H9 (cell line): ENCODE data around the gene ST6GALNAC6. TPM values are rescaled to one million over a fixed set of nuclear protein-coding genes. Genes with fewer than 3 reads are reported as not detected.

ENCODE experiments used
- DNase-seq: peaks from one replicate; pipeline ENCODE4 v3.0.0-alpha.2; 2017
- H2AFZ ChIP-seq: one replicate; pipeline ENCODE4 v1.6.1; 2013; ENCODE audit warnings: mild to moderate bottlenecking, low read length, control low read depth, moderate library complexity
- H2AK5ac ChIP-seq: 2 replicates; pipeline ENCODE4 v1.6.1; 2013; ENCODE audit warnings: low read length, control low read depth, mixed read lengths; ENCODE audit not compliant: insufficient read length
- H2BK120ac ChIP-seq: one replicate; pipeline ENCODE4 v1.6.1; 2013; ENCODE audit warnings: low read depth, mild to moderate bottlenecking, low read length, control low read depth, inconsistent platforms; ENCODE audit not compliant: poor library complexity, severe bottlenecking
- H2BK12ac ChIP-seq: 2 replicates; pipeline ENCODE4 v1.6.1; 2013; ENCODE audit warnings: low read length, control low read depth, mixed read lengths, low read depth; ENCODE audit not compliant: insufficient read length
- H2BK15ac ChIP-seq: 2 replicates; pipeline ENCODE4 v1.6.1; 2013; ENCODE audit warnings: low read depth, low read length, control low read depth
- H2BK20ac ChIP-seq: one replicate; pipeline ENCODE4 v1.6.1; 2013; ENCODE audit warnings: low read depth, mild to moderate bottlenecking, low read length, control low read depth, inconsistent platforms; ENCODE audit not compliant: poor library complexity, severe bottlenecking
- H2BK5ac ChIP-seq: 2 replicates; pipeline ENCODE4 v1.6.1; 2013; ENCODE audit warnings: low read length, control low read depth, mixed read lengths; ENCODE audit not compliant: insufficient read length
- H3K14ac ChIP-seq: 2 replicates; pipeline ENCODE4 v1.6.1; 2013; ENCODE audit warnings: low read length, control low read depth; ENCODE audit not compliant: insufficient read depth
- H3K18ac ChIP-seq: 2 replicates; pipeline ENCODE4 v1.6.1; 2013; ENCODE audit warnings: low read depth, mild to moderate bottlenecking, mixed read lengths, low read length, control low read depth; ENCODE audit not compliant: insufficient read length
- H3K23ac ChIP-seq: 2 replicates; pipeline ENCODE4 v1.6.1; 2013; ENCODE audit warnings: low read length, control low read depth, mixed read lengths, low read depth; ENCODE audit not compliant: insufficient read length
- H3K23me2 ChIP-seq: 2 replicates; pipeline ENCODE4 v1.6.1; 2013; ENCODE audit warnings: low read depth, mild to moderate bottlenecking, mixed read lengths, low read length, control low read depth; ENCODE audit not compliant: insufficient read length, poor library complexity, severe bottlenecking
- H3K27ac ChIP-seq: 2 replicates; pipeline ENCODE4 v1.5.1; 2013; ENCODE audit warnings: low read length, control low read depth, mixed read lengths, low read depth; ENCODE audit not compliant: insufficient read length
- H3K27me3 ChIP-seq: 2 replicates; pipeline ENCODE4 v1.6.1; 2013; ENCODE audit warnings: low read length, control low read depth, inconsistent platforms; ENCODE audit not compliant: insufficient read depth
- H3K4ac ChIP-seq: 2 replicates; pipeline ENCODE4 v1.6.1; 2013; ENCODE audit warnings: low read depth, mild to moderate bottlenecking, control low read depth, inconsistent platforms, low read length, moderate library complexity
- H3K4me1 ChIP-seq: 2 replicates; pipeline ENCODE4 v1.6.1; 2013; ENCODE audit warnings: low read length, control low read depth, inconsistent platforms; ENCODE audit not compliant: insufficient read depth
- H3K4me2 ChIP-seq: 2 replicates; pipeline ENCODE4 v1.6.1; 2013; ENCODE audit warnings: low read length, control low read depth, mixed read lengths; ENCODE audit not compliant: insufficient read length, insufficient read depth
- H3K56ac ChIP-seq: 2 replicates; pipeline ENCODE4 v1.6.1; 2013; ENCODE audit warnings: low read depth, mild to moderate bottlenecking, mixed read lengths, low read length, control low read depth; ENCODE audit not compliant: insufficient read length
- H3K79me1 ChIP-seq: 2 replicates; pipeline ENCODE4 v1.6.1; 2013; ENCODE audit warnings: low read depth, mild to moderate bottlenecking, moderate library complexity, low read length, control low read depth, inconsistent platforms; ENCODE audit not compliant: insufficient read depth, poor library complexity, severe bottlenecking
- H3K79me2 ChIP-seq: 2 replicates; pipeline ENCODE4 v1.6.1; 2013; ENCODE audit warnings: low read length, control low read depth, inconsistent platforms; ENCODE audit not compliant: insufficient read depth
- H3K9ac ChIP-seq: 2 replicates; pipeline ENCODE4 v1.6.1; 2013; ENCODE audit warnings: low read length, control low read depth, mixed read lengths; ENCODE audit not compliant: insufficient read length; ENCODE audit errors: extremely low read depth
- H3K9me3 ChIP-seq: one replicate; pipeline ENCODE4 v1.6.1; 2013; ENCODE audit warnings: low read depth, low read length, inconsistent platforms; ENCODE audit not compliant: control insufficient read depth
- H3T11ph ChIP-seq: one replicate; pipeline ENCODE4 v1.6.1; 2013; ENCODE audit warnings: mild to moderate bottlenecking, low read length, control low read depth, inconsistent platforms
- H4K20me1 ChIP-seq: one replicate; pipeline ENCODE4 v1.6.1; 2013; ENCODE audit not compliant: control insufficient read depth, insufficient read length, insufficient read depth
- H4K5ac ChIP-seq: 2 replicates; pipeline ENCODE4 v1.6.1; 2013; ENCODE audit warnings: low read depth, mild to moderate bottlenecking, mixed read lengths, low read length, control low read depth; ENCODE audit not compliant: insufficient read length
- H4K8ac ChIP-seq: replicated peaks from 2 replicates; pipeline ENCODE4 v1.6.1; 2013; ENCODE audit warnings: low read length, control low read depth, mixed read lengths, low read depth; ENCODE audit not compliant: insufficient read length
- H4K91ac ChIP-seq: 2 replicates; pipeline ENCODE4 v1.6.1; 2013; ENCODE audit warnings: low read depth, mild to moderate bottlenecking, moderate library complexity, mixed read lengths, low read length, control low read depth; ENCODE audit not compliant: insufficient read length
- H3K27ac Mint-ChIP-seq, 3 experiments: 2 replicates in 2 of 3; 3 replicates in 1 of 3; pipeline ENCODE4 v1.8.0; 2020 to 2021; ENCODE audit warnings: mixed read lengths in 3 of 3, mild to moderate bottlenecking in 1 of 3, moderate library complexity in 1 of 3
- H3K27me3 Mint-ChIP-seq: 2 replicates; pipeline ENCODE4 v1.8.0; 2021; ENCODE audit warnings: low read depth, mild to moderate bottlenecking, moderate library complexity, mixed read lengths
- H3K36me3 Mint-ChIP-seq, 3 experiments: 2 replicates in 2 of 3; 3 replicates in 1 of 3; pipeline ENCODE4 v1.8.0; 2020 to 2021; ENCODE audit warnings: low read depth in 3 of 3, mixed read lengths in 3 of 3; ENCODE audit not compliant: insufficient read depth in 1 of 3
- H3K4me1 Mint-ChIP-seq, 2 experiments: 2 replicates each; pipeline ENCODE4 v1.8.0; 2020; ENCODE audit warnings: mixed read lengths in 2 of 2
- H3K4me3 Mint-ChIP-seq, 2 experiments: 2 replicates in 1 of 2; 3 replicates in 1 of 2; pipeline ENCODE4 v1.8.0; 2020 to 2021; ENCODE audit warnings: mild to moderate bottlenecking in 2 of 2, mixed read lengths in 2 of 2, moderate library complexity in 1 of 2
- H3K9me3 Mint-ChIP-seq, 2 experiments: 2 replicates in 1 of 2; 3 replicates in 1 of 2; pipeline ENCODE4 v1.8.0; 2020; ENCODE audit warnings: mild to moderate bottlenecking in 2 of 2, mixed read lengths in 2 of 2, moderate library complexity in 1 of 2
- WGBS: extraction: QIAGEN DNeasy Blood & Tissue Kit; methylation state at CpG from one replicate; pipeline ENCODE4 v1.1.7; 2013; ENCODE audit warnings: missing lambda C conversion rate, low lambda C conversion rate, mixed read lengths; ENCODE audit not compliant: insufficient read length; ENCODE audit errors: extremely low coverage; 5-methylcytosine and 5-hydroxymethylcytosine counted together
- total RNA-seq: library from RNA; stranded (reverse); gene quantifications from 2 replicates; pipeline ENCODE4 v1.2.1, GENCODE V29; 2021
- TF ChIP-seq, protein P1 (sequence below): fragments of 200-600 bp; sonication (generic); conservative IDR thresholded peaks from 3 replicates; pipeline ENCODE4 v1.8.0; 2021; ENCODE audit warnings: antibody characterized with exemption, mild to moderate bottlenecking

Gene ST6GALNAC6
- total RNA-seq, 1 experiment from 2014 or later, result 29.8 TPM

DNA sequence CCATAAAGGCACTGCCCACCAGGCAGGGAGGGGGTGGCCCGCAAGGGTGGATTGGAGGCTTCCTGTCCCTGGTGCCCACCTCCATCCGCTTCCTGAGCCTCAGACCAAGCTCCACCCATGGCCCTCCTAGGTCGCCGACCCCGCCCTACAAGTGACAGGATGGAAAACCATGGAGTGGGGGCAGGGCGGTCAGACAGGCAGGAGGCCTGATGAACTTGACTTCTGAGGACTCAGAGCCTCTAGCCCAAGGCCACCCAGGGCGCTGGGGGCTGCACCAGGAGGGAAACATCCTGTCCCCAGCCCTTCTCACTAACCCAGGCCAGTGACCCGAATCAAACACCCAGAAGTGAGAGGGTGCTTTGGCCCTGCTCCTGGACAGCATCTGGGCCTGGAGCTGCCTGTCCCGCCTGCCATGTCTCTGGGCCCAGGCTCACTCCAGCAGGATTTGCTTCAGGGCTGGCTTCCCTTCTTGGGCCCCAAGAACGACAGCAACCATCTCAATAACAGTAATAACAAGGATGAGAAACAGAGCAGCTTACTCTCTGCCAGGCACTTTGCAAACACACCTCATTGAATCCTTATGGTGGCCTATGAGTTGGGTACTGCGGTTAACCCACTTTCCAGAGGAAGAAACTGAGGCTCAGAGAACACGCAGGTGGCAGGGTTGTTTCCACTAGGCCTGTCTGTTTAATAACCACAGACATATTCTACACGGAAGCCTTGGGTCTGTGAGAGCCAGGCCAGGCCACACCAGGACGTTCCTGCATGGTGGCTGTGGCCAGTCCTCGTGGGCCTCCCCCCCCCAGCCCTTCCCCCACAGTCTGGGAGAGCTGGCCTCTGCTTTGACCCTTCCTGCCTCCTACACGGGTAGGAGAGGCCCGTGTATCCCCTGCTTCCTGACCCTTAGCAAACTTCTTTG is 4.4 kb upstream of the ST6GALNAC6 start:
- Histone ChIP-seq H3K23me2 (no peaks in the 10 kb centered on the region), H4K5ac (no peak overlapping the region)
- H3K27ac Mint-ChIP-seq, result peak overlapping the region; percentile 23 to 85 (median 66); a peak in 5 of 7 replicates

More for the DNA sequence above, 4.4 kb upstream of the ST6GALNAC6 start:
- Histone ChIP-seq H4K91ac (no peak overlapping the region), H2BK20ac (no peak overlapping the region), H3K79me2 (no peaks in the 10 kb centered on the region), H2BK15ac (no peak overlapping the region), H3K4me2 (no peak overlapping the region), H2BK12ac (no peak overlapping the region), H2AFZ (no peak overlapping the region), H3K9ac (no peak overlapping the region), H2AK5ac (no peak overlapping the region), H3K27ac (no peak overlapping the region), H3K23ac (no peak overlapping the region), H3K9me3 (no peaks in the 10 kb centered on the region), H3K4ac (no peak overlapping the region), H3K18ac (no peak overlapping the region), H3K56ac (no peak overlapping the region), H3T11ph (no peak overlapping the region), H2BK120ac (no peak overlapping the region), H3K14ac (no peak overlapping the region; the same call in 1 of the 2 replicates), H4K20me1 (no peaks in the 10 kb centered on the region), H3K4me1 (peaks cover 8% of the 10 kb centered on the region; the same call in 1 of the 2 replicates), H3K79me1 (no peaks in the 10 kb centered on the region), H3K27me3 (no peaks in the 10 kb centered on the region), H2BK5ac (no peak overlapping the region), H4K8ac (no peak overlapping the region)
- no peaks in the 10 kb centered on the region for H3K9me3 Mint-ChIP-seq
- H3K27me3 Mint-ChIP-seq, result no peaks in the 10 kb centered on the region
- WGBS, result no CpG with 5 or more reads among the region's 17 CpGs
- no peaks in the 10 kb centered on the region for H3K36me3 Mint-ChIP-seq
- DNase-seq, result peak; percentile 92
- H3K4me1 Mint-ChIP-seq, result peaks cover 17 to 40% of the 10 kb centered on the region in 2 experiments
- TF ChIP-seq, protein P1, sequence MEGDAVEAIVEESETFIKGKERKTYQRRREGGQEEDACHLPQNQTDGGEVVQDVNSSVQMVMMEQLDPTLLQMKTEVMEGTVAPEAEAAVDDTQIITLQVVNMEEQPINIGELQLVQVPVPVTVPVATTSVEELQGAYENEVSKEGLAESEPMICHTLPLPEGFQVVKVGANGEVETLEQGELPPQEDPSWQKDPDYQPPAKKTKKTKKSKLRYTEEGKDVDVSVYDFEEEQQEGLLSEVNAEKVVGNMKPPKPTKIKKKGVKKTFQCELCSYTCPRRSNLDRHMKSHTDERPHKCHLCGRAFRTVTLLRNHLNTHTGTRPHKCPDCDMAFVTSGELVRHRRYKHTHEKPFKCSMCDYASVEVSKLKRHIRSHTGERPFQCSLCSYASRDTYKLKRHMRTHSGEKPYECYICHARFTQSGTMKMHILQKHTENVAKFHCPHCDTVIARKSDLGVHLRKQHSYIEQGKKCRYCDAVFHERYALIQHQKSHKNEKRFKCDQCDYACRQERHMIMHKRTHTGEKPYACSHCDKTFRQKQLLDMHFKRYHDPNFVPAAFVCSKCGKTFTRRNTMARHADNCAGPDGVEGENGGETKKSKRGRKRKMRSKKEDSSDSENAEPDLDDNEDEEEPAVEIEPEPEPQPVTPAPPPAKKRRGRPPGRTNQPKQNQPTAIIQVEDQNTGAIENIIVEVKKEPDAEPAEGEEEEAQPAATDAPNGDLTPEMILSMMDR, result no peak
- H3K4me3 Mint-ChIP-seq, result peak overlapping the region; percentile 19 to 56; a peak in 2 of 5 replicates
